GM18907 (cell line): ENCODE data around the gene EGF.
A peak's percentile ranks its signal among the peaks of the same experiment; 100 is the strongest.
"Not testable (repeated sequence)": the region's sequence is repeated elsewhere in the genome, so short reads cannot be mapped to it uniquely, and the experiment has no call there.

Source experiments
- ATAC-seq: cut with Tn5 transposase; IDR thresholded peaks from one replicate; pipeline ENCODE4 v1.9.1; 2021; ENCODE audit warnings: mild to moderate bottlenecking, moderate library complexity; ENCODE audit not compliant: unreplicated experiment

The EGF gene

GRCh38 chr4:110022457-110022856, 109.8 kb downstream of the EGF start:
- ATAC-seq = no peak

DNA sequence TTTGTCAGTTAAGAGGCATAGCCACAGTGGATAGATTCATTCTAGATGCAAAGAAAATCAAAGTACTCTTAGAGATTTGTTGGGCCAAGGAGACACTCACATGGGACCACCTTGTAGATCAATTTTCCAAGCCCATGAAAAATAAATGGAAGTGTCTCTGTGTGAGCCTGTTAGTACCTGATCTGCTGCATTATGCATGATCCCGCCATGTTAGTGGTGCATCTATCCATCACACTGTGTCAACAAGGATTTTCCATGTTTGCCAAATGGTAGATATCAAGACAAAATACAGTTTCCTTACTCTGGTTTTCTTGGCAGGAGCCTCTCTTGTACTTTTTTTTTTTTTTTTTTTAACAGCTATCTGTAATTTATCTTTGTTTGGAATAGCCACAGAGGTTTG, 112.4 kb downstream of the EGF start:
- ATAC-seq = no peak

DNA sequence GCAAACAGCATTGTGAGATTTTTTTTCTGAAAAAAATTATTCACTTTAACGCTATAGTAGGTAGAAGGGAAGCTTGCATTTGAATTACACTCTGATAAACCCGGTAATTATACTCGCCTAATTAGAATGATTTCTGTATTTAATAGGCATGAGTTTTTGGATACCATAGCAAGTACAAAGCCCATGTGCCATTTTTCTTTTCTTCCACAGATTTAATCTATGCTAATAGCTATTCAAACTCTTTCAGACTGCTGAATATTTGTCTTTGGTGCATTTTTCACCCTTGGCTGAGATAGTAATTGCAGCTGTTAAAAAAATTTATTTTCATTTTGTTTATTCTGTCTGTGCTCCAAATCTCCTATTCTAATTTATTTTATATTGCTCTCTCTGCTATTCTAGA, 113.0 kb downstream of the EGF start:
- ATAC-seq = no peak

GRCh38 chr4:110032603-110033002, 119.9 kb downstream of the EGF start:
- peak; percentile 41 for ATAC-seq

- peak; percentile 8 for ATAC-seq
These were observed 120.8 kb downstream of the EGF start for GRCh38 chr4:110033355-110034025.

GRCh38 chr4:110034026-110034393, 121.3 kb downstream of the EGF start:
- peak; percentile 97 for ATAC-seq

DNA sequence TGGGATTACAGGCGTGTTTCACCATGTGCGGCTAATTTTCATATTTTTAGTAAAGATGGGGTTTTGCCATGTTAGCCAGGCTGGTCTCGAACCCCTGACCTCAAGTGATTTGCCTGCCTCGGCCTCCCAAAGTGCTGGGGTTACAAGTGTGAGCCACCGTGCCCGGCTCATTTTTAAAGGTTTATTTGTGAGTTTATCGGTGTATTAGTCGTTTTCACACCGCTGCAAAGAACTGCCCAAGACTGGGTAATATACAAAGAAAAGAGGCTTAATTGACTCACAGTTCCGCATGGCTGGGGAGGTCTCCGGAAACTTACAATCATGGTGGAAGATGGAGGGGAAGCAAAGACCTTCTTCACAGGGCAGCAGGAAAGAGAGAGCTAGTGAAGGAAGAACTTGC, 126.5 kb downstream of the EGF start:
- not testable (repeated sequence) for ATAC-seq

DNA sequence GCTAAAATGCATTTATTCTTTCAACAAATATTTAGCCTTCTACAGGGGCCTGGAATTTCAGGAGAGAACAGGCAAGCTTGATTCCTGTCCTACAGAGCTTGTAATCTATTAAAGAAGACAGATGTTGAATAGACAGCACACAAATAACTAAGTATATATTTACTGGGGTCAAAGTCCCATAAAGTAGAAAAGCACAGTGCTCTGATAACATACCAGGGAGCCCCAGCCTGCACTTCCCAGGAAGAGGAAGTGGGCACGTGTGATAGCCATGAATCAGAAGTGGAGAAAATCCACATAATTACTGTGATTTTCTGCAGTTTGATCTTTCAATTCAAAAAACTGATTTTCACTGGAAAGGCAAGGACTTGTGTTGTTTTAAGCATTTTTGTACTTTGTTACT, 129.1 kb downstream of the EGF start:
- no peak for ATAC-seq

DNA sequence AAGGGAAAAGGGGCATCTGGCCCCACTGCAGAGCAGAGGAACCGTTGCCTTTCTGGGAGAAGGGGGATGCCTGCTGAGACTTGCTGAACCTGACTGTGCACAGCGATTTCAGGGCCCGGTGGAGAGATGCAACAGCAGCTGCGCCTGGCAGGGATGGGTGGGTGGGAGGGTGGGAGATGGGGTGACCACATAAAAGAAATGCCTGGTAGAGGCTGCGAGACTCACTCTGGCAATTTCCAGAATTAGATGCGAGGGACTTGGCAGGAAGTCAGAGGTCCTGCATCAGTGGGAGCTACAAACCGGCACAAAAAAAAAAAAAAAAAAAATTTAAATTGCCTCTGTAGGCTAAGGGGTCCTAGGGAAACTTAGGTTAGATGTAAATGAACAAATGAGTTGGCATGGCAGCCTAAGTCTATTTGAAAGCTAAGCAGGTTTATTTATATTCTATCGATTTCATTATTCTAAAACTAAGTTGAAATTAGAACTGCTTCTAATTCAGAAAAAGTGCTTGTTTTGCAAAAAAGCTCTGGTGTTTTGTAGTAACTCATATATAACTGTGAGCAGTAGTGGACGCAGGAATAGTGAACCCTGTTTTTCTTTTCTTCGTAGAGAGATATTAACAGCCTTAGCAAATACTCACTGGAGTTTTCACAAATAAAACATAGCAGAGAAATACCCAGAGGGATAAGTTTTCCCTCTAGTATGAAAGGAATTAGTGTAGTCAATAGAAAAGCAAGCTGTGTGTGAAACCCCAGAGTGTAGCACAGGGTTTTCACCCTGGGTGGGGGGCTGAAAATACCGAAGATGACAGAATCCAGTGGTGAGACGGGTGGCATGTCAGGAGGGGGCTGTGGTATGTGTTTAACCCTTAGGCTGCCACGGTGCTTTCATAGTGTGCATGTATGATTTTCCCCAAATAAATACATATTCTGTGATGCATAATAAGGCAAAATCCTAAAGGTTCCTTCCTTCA, 130.1 kb downstream of the EGF start:
- no peak for ATAC-seq

GRCh38 chr4:110046588-110047049, 133.9 kb downstream of the EGF start:
- no peak for ATAC-seq

- ATAC-seq = peak; percentile 72
These were observed 137.6 kb downstream of the EGF start for GRCh38 chr4:110049951-110050925.

DNA sequence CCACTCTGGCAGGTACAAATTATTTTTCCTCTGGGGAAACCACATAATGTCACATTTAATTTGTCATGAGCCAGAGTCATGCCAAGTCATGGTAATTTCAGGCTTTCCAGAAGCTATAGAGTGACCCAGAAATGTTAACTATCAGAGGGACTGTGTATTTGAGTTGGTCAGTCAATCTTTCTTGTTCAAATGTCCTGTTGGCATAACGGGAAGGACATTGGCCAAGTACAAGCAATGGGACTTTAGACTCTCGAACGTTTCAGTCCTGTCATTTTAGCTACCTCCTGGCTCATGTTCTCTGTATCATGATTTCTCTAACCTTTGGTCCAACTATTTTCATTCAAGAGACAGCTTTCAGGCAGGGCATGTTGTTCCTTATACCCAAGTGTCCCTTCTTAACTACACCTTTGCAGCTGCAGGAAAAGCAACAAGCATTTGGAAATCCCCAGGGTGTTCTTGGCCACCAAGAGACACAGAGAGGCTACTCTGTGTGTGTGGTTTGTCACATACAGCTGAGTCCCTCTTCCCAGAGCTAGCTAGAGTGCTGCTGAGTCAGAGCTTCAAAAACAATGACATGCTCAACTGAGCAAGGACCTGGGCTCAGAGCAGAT, 142.6 kb downstream of the EGF start:
- peak; percentile 88 for ATAC-seq

- no peak for ATAC-seq
These were observed 146.0 kb downstream of the EGF start for GRCh38 chr4:110058677-110059076.

DNA sequence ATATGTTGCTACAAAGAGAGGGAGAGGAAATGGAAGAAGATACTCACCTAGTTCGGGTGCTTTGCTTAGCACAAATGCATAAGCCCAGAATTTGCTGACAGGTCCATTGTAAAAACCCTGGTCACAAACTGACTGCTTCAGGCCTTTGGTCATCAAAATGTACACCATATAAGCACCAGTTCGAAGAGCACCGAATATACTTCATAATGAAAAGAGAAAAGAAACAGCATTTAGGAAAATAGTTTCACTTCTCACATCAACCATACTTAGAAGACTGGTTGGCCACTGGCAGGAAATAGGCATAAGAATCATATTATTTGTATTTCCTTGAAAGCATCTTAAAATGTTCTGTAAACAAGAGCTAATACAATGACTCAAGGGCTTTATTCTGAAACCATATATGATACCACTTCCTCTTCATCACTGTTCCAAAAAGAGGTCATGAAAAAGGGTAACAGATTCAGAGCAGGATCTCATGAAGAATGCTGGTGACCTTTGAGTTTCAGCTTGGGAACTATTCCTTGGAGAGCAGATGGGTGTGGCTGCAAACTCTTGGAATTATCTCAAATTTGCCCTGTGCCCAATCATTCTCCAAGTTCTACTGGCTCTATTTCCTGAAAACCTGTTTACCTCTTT, 147.0 kb downstream of the EGF start:
- ATAC-seq = peak; percentile 85

- no peak for ATAC-seq
These were observed 148.4 kb downstream of the EGF start for GRCh38 chr4:110061076-110061475.
